Liver (tissue), 9 donors: ENCODE measurements around the gene CES4A. TPM values are rescaled to one million over a fixed set of nuclear protein-coding genes. Genes with fewer than 3 reads are reported as not detected.

Source experiments
- DNase-seq: peaks from one replicate; pipeline ENCODE4 v3.0.0-alpha.2; 2017; ENCODE audit warnings: low spot score
- H3K27ac ChIP-seq, 2 donors: one replicate each; pipeline ENCODE4 v1.7.0; 2013; ENCODE audit warnings: inconsistent platforms in 2 of 2, low read length in 2 of 2, control low read depth in 1 of 2, low read depth in 1 of 2, mild to moderate bottlenecking in 1 of 2
- H3K27me3 ChIP-seq, 4 donors: one replicate each; pipeline versions ENCODE4 v1.6.1 to v1.7.0; 2013; ENCODE audit warnings: low read length in 3 of 4, inconsistent platforms in 1 of 4, mild to moderate bottlenecking in 1 of 4, moderate library complexity in 1 of 4; ENCODE audit not compliant: control insufficient read depth in 4 of 4, insufficient read depth in 4 of 4
- H3K36me3 ChIP-seq, 4 donors: one replicate each; pipeline versions ENCODE4 v1.6.1 to v1.7.0; 2013; ENCODE audit warnings: low read length in 3 of 4, mild to moderate bottlenecking in 3 of 4, low read depth in 1 of 4, moderate library complexity in 1 of 4; ENCODE audit not compliant: control insufficient read depth in 4 of 4, insufficient read depth in 3 of 4
- H3K4me1 ChIP-seq, 4 donors: one replicate each; pipeline versions ENCODE4 v1.6.1 to v1.7.0; 2013; ENCODE audit warnings: low read length in 3 of 4, mild to moderate bottlenecking in 3 of 4, moderate library complexity in 1 of 4; ENCODE audit not compliant: control insufficient read depth in 4 of 4, insufficient read depth in 4 of 4
- H3K4me3 ChIP-seq, 3 donors: one replicate each; pipeline versions ENCODE4 v1.6.1 to v1.7.0; 2013; ENCODE audit warnings: low read length in 3 of 3, control low read depth in 1 of 3, low read depth in 1 of 3, mild to moderate bottlenecking in 1 of 3
- H3K9ac ChIP-seq, 2 donors: one replicate each; pipeline ENCODE4 v1.7.0; 2013; ENCODE audit warnings: low read length in 2 of 2, mild to moderate bottlenecking in 2 of 2, moderate library complexity in 2 of 2, control low read depth in 1 of 2, low read depth in 1 of 2
- H3K9me3 ChIP-seq, 4 donors: one replicate each; pipeline versions ENCODE4 v1.6.1 to v1.7.0; 2013; ENCODE audit warnings: low read length in 3 of 4; ENCODE audit not compliant: control insufficient read depth in 4 of 4
- ATF3 ChIP-seq: IDR thresholded peaks from 2 replicates; pipeline ENCODE4 v1.6.1; 2016; ENCODE audit warnings: antibody characterized with exemption
- CTCF ChIP-seq: fragments of 150-350 bp; IDR thresholded peaks from 2 replicates; pipeline ENCODE4 v1.5.1; 2017; ENCODE audit warnings: improper control_type of control experiment, low read depth, low read length; ENCODE audit not compliant: missing input control
- EGR1 ChIP-seq, 2 donors: IDR thresholded peaks; 2 replicates each; pipeline ENCODE4 v1.6.1; 2016 to 2018; ENCODE audit warnings: antibody characterized with exemption in 2 of 2, low read depth in 2 of 2
- FOXA1 ChIP-seq: IDR thresholded peaks from 2 replicates; pipeline ENCODE4 v1.6.1; 2016; ENCODE audit warnings: antibody characterized with exemption
- FOXA2 ChIP-seq: IDR thresholded peaks from 2 replicates; pipeline ENCODE4 v1.6.1; 2016; ENCODE audit warnings: antibody characterized with exemption
- GABPA ChIP-seq, 2 donors: IDR thresholded peaks in 1 of 2; conservative IDR thresholded peaks in 1 of 2; 2 replicates each; pipeline ENCODE4 v1.6.1; 2016; ENCODE audit warnings: antibody characterized with exemption in 2 of 2, mild to moderate bottlenecking in 1 of 2, moderate library complexity in 1 of 2
- HNF4A ChIP-seq, 2 donors: conservative IDR thresholded peaks; 2 replicates each; pipeline ENCODE4 v1.6.1; 2016; ENCODE audit warnings: antibody characterized with exemption in 2 of 2, mild to moderate bottlenecking in 2 of 2
- HNF4G ChIP-seq: IDR thresholded peaks from 2 replicates; pipeline ENCODE4 v1.6.1; 2016; ENCODE audit warnings: antibody characterized with exemption
- JUND ChIP-seq, 2 donors: IDR thresholded peaks; 2 replicates each; pipeline ENCODE4 v1.6.1; 2016; ENCODE audit warnings: antibody characterized with exemption in 2 of 2
- MAX ChIP-seq: IDR thresholded peaks from 2 replicates; pipeline ENCODE4 v1.6.1; 2016; ENCODE audit warnings: antibody characterized with exemption
- NR2F2 ChIP-seq: IDR thresholded peaks from 2 replicates; pipeline ENCODE4 v1.6.1; 2016; ENCODE audit warnings: antibody characterized with exemption
- RAD21 ChIP-seq, 2 donors: IDR thresholded peaks; 2 replicates each; pipeline ENCODE4 v1.6.1; 2016; ENCODE audit warnings: antibody characterized with exemption in 2 of 2, mild to moderate bottlenecking in 2 of 2
- REST ChIP-seq: IDR thresholded peaks from 2 replicates; pipeline ENCODE4 v1.6.1; 2016; ENCODE audit warnings: antibody characterized with exemption, mild to moderate bottlenecking
- RXRA ChIP-seq, 2 donors: IDR thresholded peaks; 2 replicates each; pipeline ENCODE4 v1.6.1; 2017 to 2018; ENCODE audit warnings: antibody characterized with exemption in 2 of 2, mild to moderate bottlenecking in 1 of 2
- SP1 ChIP-seq: IDR thresholded peaks from 2 replicates; pipeline ENCODE4 v1.6.1; 2018; ENCODE audit warnings: antibody characterized with exemption, mild to moderate bottlenecking
- TAF1 ChIP-seq: conservative IDR thresholded peaks from 2 replicates; pipeline ENCODE4 v1.6.1; 2016; ENCODE audit warnings: antibody characterized with exemption, mild to moderate bottlenecking
- YY1 ChIP-seq: IDR thresholded peaks from 2 replicates; pipeline ENCODE4 v1.6.1; 2016; ENCODE audit warnings: antibody characterized with exemption, mild to moderate bottlenecking
- ZBTB33 ChIP-seq: IDR thresholded peaks from 2 replicates; pipeline ENCODE4 v1.6.1; 2016; ENCODE audit warnings: antibody characterized with exemption
- WGBS: extraction: QIAGEN DNeasy Blood & Tissue Kit; methylation state at CpG from one replicate; pipeline ENCODE4 v1.1.7; 2013; 5-methylcytosine and 5-hydroxymethylcytosine counted together
- polyA plus RNA-seq, 2 donors: library from polyadenylated mRNA; stranded (reverse) in 1 of 2; unstranded in 1 of 2; fragments of 200-250 nt in 1 of 2; fragments of >200 nt in 1 of 2; fragmentation: Nextera tagmentation in 1 of 2; extraction: Ambion mirVana in 1 of 2; gene quantifications; one replicate each; pipeline versions ENCODE4 v1.2.1 to v1.2.3, GENCODE V29; 2013 to 2015
- total RNA-seq, 2 donors: library from RNA; depleted of rRNA; stranded (reverse); fragments of >200 nt; gene quantifications; one replicate each; pipeline ENCODE4 v1.2.3, GENCODE V29; 2014
- donor health status: healthy.
- donor health status: healthy.
- donor health status: healthy.
- donor health status: healthy.
- donor health status: healthy.

CES4A gene
- total and polyA plus RNA-seq, 4 donors = 1.6 to 20.5 (median 11.3) TPM

GRCh38 chr16:66946541-66946940 lies 41.8 kb upstream of the CES4A start (continued):
- TF ChIP-seq FOXA2 (no peak), HNF4G (no peak), RAD21 (IDR thresholded peaks at IDR 0.05) (no peak)

- H3K27me3 ChIP-seq = no peaks in the 10 kb centered on the region
- H3K9ac ChIP-seq = no peak overlapping the region
- no peaks in the 10 kb centered on the region for H3K9me3 ChIP-seq
- no peak for TF ChIP-seq HNF4G
- no peak for TF ChIP-seq FOXA1
- peaks cover 10 to 32% (median 25%) of the 10 kb centered on the region in 4 donors for H3K4me1 ChIP-seq
- peaks cover 11 to 20% (median 16%) of the 10 kb centered on the region in 4 donors for H3K36me3 ChIP-seq
- no peak overlapping the region for H3K4me3 ChIP-seq
- H3K27ac ChIP-seq = no peak overlapping the region
- 27% methylated on average over 5 of the region's 5 CpGs for WGBS
- no peak for DNase-seq
These were observed 41.5 kb upstream of the CES4A start for GRCh38 chr16:66946974-66947301.

GRCh38 chr16:66947302-66948065 lies 40.9 kb upstream of the CES4A start:
- TF ChIP-seq FOXA1 (no peak), GABPA (IDR thresholded peaks at IDR 0.05 in 1 of 2, conservative IDR thresholded peaks at IDR 0.05 in 1 of 2) (no peak), TAF1 (no peak), FOXA2 (no peak), EGR1 (IDR thresholded peaks at IDR 0.05; ENCODE audit: low read depth in 2 of 2) (no peak), YY1 (peak; percentile 5), MAX (no peak), NR2F2 (peak; percentile 40), RXRA (IDR thresholded peaks at IDR 0.05) (peak; percentile 41 to 72), CTCF (peak; percentile 94), JUND (IDR thresholded peaks at IDR 0.05) (no peak), HNF4A (conservative IDR thresholded peaks at IDR 0.05) (peak; percentile 13 to 60), ZBTB33 (no peak), REST (peak; percentile 9), HNF4G (peak; percentile 29), SP1 (peak; percentile 49), RAD21 (IDR thresholded peaks at IDR 0.05) (peak; percentile 92 to 93), ATF3 (no peak)
- Histone ChIP-seq H3K4me3 (peak overlapping the region; percentile 35 to 54 (median 46)), H3K27me3 (no peaks in the 10 kb centered on the region), H3K36me3 (peaks cover 7 to 14% (median 11%) of the 10 kb centered on the region in 4 donors), H3K27ac (no peak overlapping the region), H3K4me1 (peaks cover 10 to 32% (median 25%) of the 10 kb centered on the region in 4 donors), H3K9ac (no peak overlapping the region), H3K9me3 (no peaks in the 10 kb centered on the region)
- WGBS = under 1% methylated on average over 22 of the region's 23 CpGs
- DNase-seq = peak; percentile 82
